ENCODE results near the gene RCOR2. TPM values are rescaled to one million over a fixed set of nuclear protein-coding genes. Genes with fewer than 3 reads are reported as not detected.
A peak's percentile ranks its signal among the peaks of the same experiment; 100 is the strongest.
"Not testable (repeated sequence)": the region's sequence is repeated elsewhere in the genome, so short reads cannot be mapped to it uniquely, and the experiment has no call there.

RCOR2 gene
- 1.7 and 3.2 TPM in 2 replicates for total RNA-seq

DNA sequence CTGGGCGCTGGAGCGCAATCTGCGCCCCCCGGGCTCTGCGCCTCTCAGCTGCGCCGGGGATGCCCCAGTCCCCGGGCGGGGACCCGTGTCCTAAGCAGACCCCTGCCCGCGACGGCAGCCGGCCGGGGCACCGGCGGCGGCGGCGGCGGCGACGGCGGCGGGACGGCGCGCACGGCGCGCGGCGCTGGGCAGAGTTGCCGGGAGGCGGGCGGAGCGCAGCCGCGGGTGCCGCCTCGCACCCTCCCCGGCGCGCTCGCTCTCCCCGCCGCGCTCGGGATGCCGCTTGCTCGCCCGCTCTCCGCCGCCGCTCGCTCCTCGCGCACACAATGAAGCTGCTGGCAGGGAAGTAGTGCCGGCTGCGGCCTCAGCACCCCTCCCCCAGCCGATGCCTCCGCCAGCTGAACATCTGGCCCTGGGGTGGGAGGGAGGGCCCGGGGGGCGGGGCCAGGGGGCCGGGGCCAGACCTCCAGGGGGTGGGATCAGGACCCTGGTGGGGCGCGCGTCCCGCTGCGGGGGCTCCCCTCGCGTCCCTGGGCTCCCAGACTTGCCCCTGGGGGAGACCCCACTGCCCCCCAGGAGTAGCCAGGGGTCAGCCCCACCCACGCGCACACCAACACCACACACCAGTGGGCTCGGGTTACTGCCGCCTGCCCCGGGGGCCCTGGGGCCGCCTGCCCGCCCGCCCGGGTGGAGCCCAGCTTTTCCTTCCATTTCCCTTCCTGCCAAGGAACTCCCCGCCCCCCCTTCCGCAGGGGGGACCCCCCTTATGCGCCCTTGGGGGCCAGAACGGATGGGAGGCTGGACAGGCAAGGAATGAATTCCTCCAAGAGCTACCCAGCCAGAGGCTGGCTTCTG lies at the start of gene RCOR2:
RCOR2 (minus strand) TSS at position 328 of the 855 bp plus-strand sequence. CDS start 708 bp downstream, outside the sequence.
- H3K4me3 ChIP-seq (ENCODE audit: low read depth, low read length): peak within 1 kb of the TSS; percentile 67
- TF ChIP-seq, protein P1, sequence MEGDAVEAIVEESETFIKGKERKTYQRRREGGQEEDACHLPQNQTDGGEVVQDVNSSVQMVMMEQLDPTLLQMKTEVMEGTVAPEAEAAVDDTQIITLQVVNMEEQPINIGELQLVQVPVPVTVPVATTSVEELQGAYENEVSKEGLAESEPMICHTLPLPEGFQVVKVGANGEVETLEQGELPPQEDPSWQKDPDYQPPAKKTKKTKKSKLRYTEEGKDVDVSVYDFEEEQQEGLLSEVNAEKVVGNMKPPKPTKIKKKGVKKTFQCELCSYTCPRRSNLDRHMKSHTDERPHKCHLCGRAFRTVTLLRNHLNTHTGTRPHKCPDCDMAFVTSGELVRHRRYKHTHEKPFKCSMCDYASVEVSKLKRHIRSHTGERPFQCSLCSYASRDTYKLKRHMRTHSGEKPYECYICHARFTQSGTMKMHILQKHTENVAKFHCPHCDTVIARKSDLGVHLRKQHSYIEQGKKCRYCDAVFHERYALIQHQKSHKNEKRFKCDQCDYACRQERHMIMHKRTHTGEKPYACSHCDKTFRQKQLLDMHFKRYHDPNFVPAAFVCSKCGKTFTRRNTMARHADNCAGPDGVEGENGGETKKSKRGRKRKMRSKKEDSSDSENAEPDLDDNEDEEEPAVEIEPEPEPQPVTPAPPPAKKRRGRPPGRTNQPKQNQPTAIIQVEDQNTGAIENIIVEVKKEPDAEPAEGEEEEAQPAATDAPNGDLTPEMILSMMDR (IDR thresholded peaks at IDR 0.05; ENCODE audit: insufficient read depth, low read depth, low read length): no peak
- DNase-seq (ENCODE audit: low read depth): peak; percentile 89

GRCh38 chr11:63966444-63966843 lies 49.5 kb upstream of the RCOR2 start:
- no peak overlapping the region for H3K4me3 ChIP-seq (ENCODE audit: low read depth, low read length)
- no peak for DNase-seq (ENCODE audit: low read depth)
- TF ChIP-seq, protein P1 (IDR thresholded peaks at IDR 0.05; ENCODE audit: insufficient read depth, low read depth, low read length): no peak

GRCh38 chr11:63963895-63964294 lies 46.9 kb upstream of the RCOR2 start:
- DNase-seq (ENCODE audit: low read depth); H3K4me3 ChIP-seq (ENCODE audit: low read depth, low read length): not testable (repeated sequence)

- TF ChIP-seq, protein P1 (IDR thresholded peaks at IDR 0.05; ENCODE audit: insufficient read depth, low read depth, low read length): no peak
- DNase-seq (ENCODE audit: low read depth): peak; percentile 87
- no peak overlapping the region for H3K4me3 ChIP-seq (ENCODE audit: low read depth, low read length)
These were observed 44.8 kb upstream of the RCOR2 start for GRCh38 chr11:63961608-63962412.

DNA sequence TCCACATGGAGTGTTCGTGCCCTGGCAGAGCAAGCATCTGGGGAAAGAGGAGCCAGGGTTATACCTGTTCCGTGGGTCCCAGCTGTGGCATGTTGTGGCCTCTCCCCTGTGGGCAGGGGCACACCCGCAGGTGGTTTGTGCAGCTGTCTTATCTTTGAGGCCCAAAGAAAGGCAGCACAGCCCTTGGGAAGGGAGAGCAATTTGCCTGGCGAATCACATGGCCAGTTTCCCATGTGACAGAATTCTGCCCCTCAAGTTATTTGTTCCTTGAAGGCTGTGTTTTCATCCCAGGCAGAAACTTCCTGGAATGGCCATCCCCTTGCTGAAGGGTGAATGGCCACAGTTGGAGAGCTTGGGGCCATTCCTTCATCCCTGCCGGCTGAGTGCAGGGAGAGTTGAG lies 41.0 kb upstream of the RCOR2 start:
- no peak overlapping the region for H3K4me3 ChIP-seq (ENCODE audit: low read depth, low read length)
- TF ChIP-seq, protein P1 (IDR thresholded peaks at IDR 0.05; ENCODE audit: insufficient read depth, low read depth, low read length): no peak
- DNase-seq (ENCODE audit: low read depth): no peak

GRCh38 chr11:63952570-63952969 lies 35.6 kb upstream of the RCOR2 start:
- H3K4me3 ChIP-seq (ENCODE audit: low read depth, low read length): no peak overlapping the region
- no peak for DNase-seq (ENCODE audit: low read depth)
- TF ChIP-seq, protein P1 (IDR thresholded peaks at IDR 0.05; ENCODE audit: insufficient read depth, low read depth, low read length): no peak
